Coronary artery (tissue), 2 donors: ENCODE data around the gene CNOT4.

ENCODE experiments used
- DNase-seq: peaks from one replicate; pipeline ENCODE4 v3.0.0-alpha.2; 2017; ENCODE audit warnings: low spot score
- H3K27ac ChIP-seq, 2 donors: fragments of 200-600 bp; sonication (generic); one replicate each; pipeline ENCODE4 v1.5.1; 2016 to 2019
- H3K4me3 ChIP-seq: fragments of 200-600 bp; sonication (generic); 2 replicates; pipeline ENCODE4 v1.5.1; 2016; ENCODE audit warnings: mild to moderate bottlenecking, moderate library complexity
- CTCF ChIP-seq: fragments of 200-600 bp; sonication (generic); IDR thresholded peaks from one replicate; pipeline ENCODE4 v1.5.1; 2019; ENCODE audit warnings: antibody characterized with exemption

CNOT4 gene

DNA sequence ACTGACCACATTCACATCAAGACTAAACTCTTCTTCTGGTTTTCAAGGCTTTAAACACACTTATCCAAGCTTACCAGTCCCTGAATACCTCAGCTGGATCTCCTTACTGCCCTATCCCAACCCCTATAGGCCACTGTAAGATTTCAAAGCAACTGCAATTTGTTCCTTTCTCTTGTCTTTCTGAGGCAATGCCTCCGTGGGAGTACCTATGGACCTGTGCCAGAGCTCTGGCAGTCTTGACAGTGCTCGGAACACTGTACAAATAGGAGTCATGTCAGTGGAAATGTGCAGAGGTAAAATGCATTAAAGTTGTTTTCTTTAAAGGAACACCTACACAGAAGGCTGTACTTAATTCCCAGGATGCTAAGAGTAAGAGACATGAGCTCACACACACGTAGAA is 124.7 kb downstream of the CNOT4 start:
- TF ChIP-seq CTCF, result no peak
- H3K27ac ChIP-seq, result no peak overlapping the region
- DNase-seq, result no peak
- no peak overlapping the region for H3K4me3 ChIP-seq

GRCh38 chr7:135383525-135384175 is 126.3 kb downstream of the CNOT4 start:
- no peak for TF ChIP-seq CTCF
- no peak overlapping the region for H3K27ac ChIP-seq
- no peak overlapping the region for H3K4me3 ChIP-seq
- DNase-seq, result no peak

- no peak for DNase-seq
- no peak overlapping the region for H3K27ac ChIP-seq
- H3K4me3 ChIP-seq, result no peak overlapping the region
- no peak for TF ChIP-seq CTCF
Measured at GRCh38 chr7:135382173-135382572, 127.7 kb downstream of the CNOT4 start.

DNA sequence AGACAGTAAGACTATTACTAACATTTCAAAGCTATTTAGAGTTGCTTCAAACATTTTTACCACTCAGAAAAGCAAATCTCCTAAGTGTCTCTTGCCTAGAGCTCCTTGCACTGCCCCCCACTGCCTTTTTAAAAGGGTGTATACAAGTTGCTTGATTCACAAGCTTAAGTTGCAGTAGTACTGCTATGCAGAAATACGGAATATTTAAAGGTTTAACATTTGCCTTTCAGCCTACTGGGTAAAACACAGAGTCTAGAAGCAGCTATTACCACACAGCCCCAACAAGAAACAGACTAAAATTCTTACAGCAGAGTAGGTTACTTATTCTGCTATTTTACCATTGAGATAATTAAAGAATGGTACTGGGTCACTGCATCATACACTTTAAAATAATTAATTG is 128.5 kb downstream of the CNOT4 start:
- no peak for DNase-seq
- no peak overlapping the region for H3K4me3 ChIP-seq
- TF ChIP-seq CTCF, result no peak
- no peak overlapping the region for H3K27ac ChIP-seq

DNA sequence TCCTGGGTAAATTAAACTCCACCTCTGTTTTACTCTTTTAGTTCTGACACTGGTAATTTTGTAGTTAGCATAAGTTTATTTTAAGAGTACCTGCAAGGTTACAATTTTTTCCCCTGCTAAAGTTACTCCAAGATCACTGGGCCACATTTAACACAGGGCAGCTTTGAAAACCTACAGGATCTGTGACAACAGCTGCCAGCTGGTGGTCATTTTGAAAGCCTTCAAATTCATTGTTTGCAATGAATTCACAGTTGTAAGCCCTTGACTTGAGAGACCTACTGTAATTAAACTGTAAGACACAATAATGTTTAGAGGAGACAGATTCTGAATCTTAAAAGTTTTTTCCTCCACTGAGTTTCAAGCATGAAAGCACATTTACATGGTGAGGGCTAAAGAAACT is 129.6 kb downstream of the CNOT4 start:
- no peak for DNase-seq
- Histone ChIP-seq H3K27ac (no peak overlapping the region), H3K4me3 (no peak overlapping the region)
- no peak for TF ChIP-seq CTCF

- H3K4me3 ChIP-seq, result no peak overlapping the region
- no peak for DNase-seq
- TF ChIP-seq CTCF, result no peak
Measured at GRCh38 chr7:135377171-135377570, 132.7 kb downstream of the CNOT4 start.

GRCh38 chr7:135375908-135376699 is 133.8 kb downstream of the CNOT4 start:
- DNase-seq, result no peak
- TF ChIP-seq CTCF, result no peak
- H3K27ac ChIP-seq, result no peak overlapping the region
- no peak overlapping the region for H3K4me3 ChIP-seq

More at GRCh38 chr7:135377171-135377570, 132.7 kb downstream of the CNOT4 start:
- H3K27ac ChIP-seq, result no peak overlapping the region
